CD4-positive, alpha-beta T cell treated with Interleukin-1 beta for 1 hour (primary cell): ENCODE measurements around the gene CARHSP1.
"Not testable (repeated sequence)": the region's sequence is repeated elsewhere in the genome, so short reads cannot be mapped to it uniquely, and the experiment has no call there.

Experiments
- DNase-seq, 2 donors: peaks; one replicate each; pipeline ENCODE4 v3.0.0-alpha.2; 2020 to 2022

CARHSP1 gene

GRCh38 chr16:8892101-8892575, 23.3 kb upstream of the CARHSP1 start:
- DNase-seq = no peak

DNA sequence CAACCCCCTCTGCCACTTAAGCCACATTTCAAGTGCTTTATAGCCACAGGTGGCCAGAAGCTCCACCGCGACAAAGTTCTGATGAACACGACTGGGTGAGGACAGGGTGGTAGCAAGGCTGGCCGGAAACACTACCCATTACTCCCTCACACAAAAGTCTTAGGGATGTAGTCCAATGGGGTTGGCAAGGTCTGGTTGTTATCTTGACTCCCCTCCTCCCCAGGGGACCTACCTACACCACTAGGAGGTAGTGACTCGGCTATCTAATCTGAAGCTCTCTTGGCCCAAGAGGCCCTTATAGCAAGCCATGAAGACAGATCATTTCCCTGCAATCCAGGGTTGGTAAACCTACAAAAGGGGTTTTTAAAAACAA, 21.7 kb upstream of the CARHSP1 start:
- DNase-seq = no peak

DNA sequence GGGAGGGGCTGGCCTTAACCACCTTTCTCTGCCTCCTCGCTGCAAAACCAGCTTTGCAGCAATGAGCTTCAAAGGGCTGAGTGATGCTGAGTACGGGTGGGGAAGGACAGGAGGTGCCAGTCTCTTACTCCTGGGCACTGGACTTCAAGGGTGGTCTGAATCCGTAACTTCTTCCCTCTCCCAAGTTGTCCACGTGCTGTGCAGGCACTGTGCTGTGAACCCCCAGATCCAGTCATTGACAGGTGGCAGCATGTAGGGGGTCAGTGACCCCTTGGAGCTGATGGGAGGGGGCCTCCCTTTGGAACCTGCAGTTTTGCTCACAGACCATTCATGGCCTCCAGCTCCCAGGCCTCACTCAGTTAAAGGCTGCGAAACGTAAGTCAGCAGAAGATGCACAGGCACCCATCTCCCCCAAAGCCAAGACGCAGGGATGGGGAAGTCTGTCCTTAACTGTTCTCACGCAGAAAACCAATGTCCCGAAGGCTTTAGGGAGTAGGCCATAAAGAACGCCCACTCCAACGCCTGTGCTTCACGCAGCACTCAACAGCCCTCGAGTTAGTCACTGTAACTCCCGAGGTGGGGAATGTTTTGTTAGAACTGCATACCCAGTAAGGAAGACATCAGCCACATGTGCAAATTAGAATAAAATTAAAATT, 21.2 kb upstream of the CARHSP1 start:
- DNase-seq = no peak

DNA sequence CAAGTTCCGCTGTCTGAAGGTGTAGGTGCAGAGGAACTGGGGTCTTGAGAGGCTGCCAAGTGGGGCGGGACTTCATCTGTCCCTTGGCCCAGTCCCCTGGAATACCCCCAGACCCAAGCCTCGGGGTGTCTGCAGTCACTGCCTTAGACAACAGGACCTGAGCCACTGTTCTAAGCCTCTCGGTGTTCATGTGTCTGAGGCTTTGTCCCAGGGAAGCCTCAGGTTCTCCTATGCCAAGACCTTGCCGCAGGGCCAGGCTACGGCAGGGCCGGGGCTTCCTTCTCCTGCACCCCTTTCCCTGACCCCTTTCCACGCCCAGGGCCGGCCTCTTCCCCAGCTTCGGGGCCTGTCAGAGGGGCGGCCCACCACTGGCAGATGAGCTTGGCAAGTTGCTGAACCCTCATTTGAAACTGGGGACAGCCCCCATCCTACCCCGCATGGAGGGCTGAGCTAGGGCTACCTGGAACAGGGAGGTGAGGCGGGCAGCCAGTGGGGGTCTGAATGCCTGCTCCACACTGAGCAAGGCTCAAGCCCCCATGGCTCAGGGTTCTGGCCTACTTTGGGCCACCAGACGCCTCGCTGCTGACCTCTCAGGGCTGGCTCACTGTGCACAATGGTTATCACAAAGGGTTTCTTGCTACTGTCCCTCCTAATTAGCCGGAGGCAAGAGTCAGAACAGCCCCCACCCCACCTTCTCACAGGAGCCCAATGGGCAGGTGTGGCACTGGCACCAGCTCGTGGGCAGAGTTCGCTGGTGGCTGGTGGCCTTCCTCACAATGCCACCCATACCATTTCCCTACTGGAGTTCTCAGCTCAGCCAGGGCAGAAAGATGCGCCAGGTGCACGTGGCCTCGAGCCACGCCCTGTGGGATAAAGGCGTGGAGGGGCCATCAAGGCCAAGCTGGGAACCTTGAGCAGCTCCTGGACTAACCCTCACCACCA, 20.4 kb upstream of the CARHSP1 start:
- DNase-seq = no peak

GRCh38 chr16:8887952-8888560, 19.2 kb upstream of the CARHSP1 start:
- no peak for DNase-seq

DNA sequence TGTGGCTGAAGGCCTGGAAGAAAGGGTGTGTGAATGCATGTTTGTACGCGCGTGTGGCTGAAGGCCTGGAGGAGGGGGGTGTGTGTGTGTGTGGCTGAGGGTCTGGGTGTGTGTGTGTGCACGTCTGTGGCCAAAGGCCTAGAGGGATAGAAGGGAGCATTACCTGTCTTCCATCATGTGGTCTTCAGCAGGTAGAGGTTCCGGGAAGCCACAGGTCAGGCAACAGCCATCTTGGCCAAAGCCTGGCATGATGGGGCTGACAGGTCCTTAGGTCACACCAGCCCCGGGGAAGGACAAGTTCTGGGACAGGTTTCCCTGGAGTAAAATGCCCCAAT, 18.6 kb upstream of the CARHSP1 start:
- no peak for DNase-seq

DNA sequence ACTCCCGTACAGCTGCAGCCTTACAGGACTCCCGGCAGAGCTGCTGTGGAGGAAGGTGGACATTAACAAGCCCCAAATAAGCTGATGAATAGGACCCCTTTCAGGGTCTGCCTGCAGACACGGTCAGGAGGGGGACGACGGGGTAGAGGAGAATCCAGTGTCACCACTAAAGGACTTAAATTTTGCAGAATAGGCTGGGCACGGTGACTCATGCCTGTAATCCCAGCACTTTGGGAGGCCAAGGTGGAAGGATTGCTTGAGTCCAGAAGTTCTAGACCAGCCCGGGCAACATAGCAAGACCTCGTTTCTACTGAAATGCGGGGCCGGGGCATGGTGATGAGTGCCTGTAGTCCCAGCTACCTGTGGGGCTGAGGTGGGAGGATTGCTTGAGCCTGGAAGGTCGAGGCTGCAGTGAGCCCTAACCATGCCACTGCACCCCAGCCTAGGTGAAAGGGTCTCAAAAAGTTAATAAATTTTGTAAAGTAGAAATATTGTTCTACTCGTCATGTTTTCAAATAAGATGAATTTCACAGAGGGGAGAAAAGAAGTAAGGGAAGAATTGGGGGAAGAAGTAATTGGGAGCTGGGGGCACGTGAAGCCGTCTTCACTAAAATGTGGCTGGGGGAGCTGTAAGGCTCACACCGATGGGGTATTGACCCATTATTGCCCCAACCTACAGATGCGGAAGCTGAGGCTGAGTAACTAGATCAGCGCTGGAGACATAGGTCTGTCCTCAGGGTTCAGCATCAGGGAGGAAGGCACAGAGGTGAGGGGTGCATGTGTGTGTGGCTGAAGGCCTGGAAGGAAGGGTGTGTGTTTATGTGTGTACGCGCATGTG, 18.0 kb upstream of the CARHSP1 start:
- no peak for DNase-seq

GRCh38 chr16:8885674-8886592, 17.1 kb upstream of the CARHSP1 start:
- DNase-seq = no peak

GRCh38 chr16:8882725-8883377, 14.0 kb upstream of the CARHSP1 start:
- DNase-seq = no peak

- no peak for DNase-seq
Observed at GRCh38 chr16:8882041-8882617, 13.3 kb upstream of the CARHSP1 start, which contains the start of gene LITAFD. TSS of gene LITAFD (plus strand) at chr16:8882351. CDS start at chr16:8884356, 2,005 bp downstream.

GRCh38 chr16:8880839-8881510, 12.2 kb upstream of the CARHSP1 start:
- DNase-seq = no peak

GRCh38 chr16:8878523-8878911, 9.7 kb upstream of the CARHSP1 start:
- no peak for DNase-seq

GRCh38 chr16:8877894-8878522, 9.2 kb upstream of the CARHSP1 start:
- DNase-seq = no peak

DNA sequence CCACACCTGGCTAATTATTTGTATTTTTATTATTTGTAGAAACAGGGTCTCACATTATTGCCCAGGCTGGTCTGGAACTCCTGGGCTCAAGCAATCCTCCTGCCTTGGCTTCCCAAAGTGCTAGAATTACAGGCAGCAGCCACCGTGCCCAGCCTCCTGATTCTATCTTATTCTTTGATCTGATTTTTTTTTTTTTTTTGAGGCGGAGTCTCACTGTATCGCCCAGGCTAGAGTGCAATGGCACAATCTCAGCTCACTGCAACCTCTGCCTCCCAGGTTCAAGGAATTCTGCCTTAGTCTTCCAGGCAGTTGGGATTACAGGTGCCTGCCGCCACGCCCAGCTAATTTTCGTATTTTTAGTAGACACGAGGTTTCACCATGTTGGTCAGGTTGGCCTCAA, 6.5 kb upstream of the CARHSP1 start:
- DNase-seq = not testable (repeated sequence)

- no peak for DNase-seq
Observed at GRCh38 chr16:8874388-8874787, 5.6 kb upstream of the CARHSP1 start.

DNA sequence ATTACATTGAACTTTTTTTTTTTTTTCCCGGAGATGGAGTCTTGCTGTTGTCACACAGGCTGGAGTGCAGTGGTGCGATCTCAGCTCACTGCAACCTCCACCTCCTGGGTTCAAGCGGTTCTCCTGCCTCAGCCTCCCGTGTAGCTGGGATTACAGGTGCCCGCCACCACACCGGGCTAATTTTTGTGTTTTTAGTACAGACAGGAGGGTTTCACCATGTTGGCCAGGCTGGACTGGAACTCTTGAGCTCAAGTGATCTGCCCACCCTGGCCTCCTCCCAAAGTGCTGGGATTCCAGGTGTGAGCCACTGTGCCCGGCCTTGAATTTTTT, 5.0 kb upstream of the CARHSP1 start:
- not testable (repeated sequence) for DNase-seq

DNA sequence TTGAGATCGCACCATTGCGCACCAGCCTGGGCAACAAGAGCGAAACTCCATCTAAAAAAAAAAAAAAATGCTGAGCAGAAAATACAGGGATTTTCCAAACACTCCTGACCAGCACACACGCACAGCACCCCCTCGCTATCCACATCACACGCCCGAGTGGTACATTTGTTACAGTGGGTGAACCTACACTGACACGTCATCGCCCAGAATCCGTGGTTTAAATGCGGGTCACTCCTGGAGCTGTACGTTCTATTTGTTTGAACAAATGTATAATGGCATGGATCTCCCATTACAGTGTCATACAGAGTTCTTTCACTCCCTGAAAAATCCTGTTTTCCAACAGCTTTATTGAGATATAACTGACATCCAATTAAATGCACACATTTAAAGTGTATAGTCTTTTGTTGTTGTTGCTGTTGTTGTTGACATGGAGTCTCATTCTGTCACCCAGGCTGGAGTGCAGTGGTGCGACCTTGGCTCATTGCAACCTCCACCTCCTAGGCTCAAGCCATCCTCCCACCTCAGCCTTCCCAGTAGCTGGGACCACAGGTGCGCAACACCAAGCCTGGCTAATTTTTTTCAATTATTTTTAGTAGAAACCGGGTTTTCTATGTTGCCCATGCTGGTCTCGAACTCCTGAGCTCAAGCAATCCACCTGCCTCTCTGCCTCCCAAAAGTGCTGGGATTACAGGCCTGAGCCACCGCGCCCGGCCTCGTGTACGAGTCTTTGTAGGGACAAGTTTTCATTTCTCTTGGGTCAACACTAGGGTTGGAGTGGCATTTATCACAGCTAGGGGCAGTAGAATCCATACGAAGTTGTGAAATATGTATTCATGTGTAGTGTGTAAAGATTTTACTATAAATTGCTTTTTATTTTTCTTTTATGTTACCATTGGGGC, 4.4 kb upstream of the CARHSP1 start:
- DNase-seq = no peak

- no peak for DNase-seq
Observed at GRCh38 chr16:8872071-8872470, 3.3 kb upstream of the CARHSP1 start.

DNA sequence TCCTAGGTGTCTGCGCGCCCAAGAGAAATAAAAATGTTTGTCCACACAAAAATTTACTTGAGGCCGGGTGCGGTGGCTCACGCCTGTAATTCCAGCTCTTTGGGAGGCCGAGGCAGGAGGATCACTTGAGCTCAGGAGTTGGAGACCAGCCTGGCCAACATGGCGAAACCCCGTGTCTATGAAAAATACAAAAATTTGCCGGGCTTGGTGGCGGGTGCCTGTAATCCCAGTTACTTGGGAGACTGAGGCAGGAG, 1.1 kb upstream of the CARHSP1 start:
- DNase-seq = not testable (repeated sequence)
